ENCODE measurements around the gene NOTCH1.

- TF ChIP-seq POLR2A (IDR thresholded peaks at IDR 0.05), result no peak
- TF ChIP-seq CTCF (IDR thresholded peaks at IDR 0.05), result no peak
Measured at GRCh38 chr9:136494531-136495215, 51.2 kb downstream of the NOTCH1 start.
